Measurements from ENCODE around the gene CDKAL1. TPM values are rescaled to one million over a fixed set of nuclear protein-coding genes. Genes with fewer than 3 reads are reported as not detected.
"Not testable (repeated sequence)": the region's sequence is repeated elsewhere in the genome, so short reads cannot be mapped to it uniquely, and the experiment has no call there.

The CDKAL1 gene
- total and polyA plus RNA-seq, 4 donors = 3.0 to 21.7 (median 9.4) TPM

GRCh38 chr6:20594299-20594853 lies 60.1 kb downstream of the CDKAL1 start:
- intact Hi-C loops (cut with DNase I); H3K27ac ChIP-seq (ENCODE audit: low read depth in 1 of 2, low read length in 2 of 2); H3K27me3 ChIP-seq (ENCODE audit: control insufficient read depth in 1 of 2, insufficient read depth in 2 of 2, low read length in 1 of 2); H3K36me3 ChIP-seq (ENCODE audit: control insufficient read depth in 1 of 2, insufficient read depth in 2 of 2, low read length in 1 of 2); H3K9me3 ChIP-seq (ENCODE audit: control insufficient read depth, low read length); H3K4me3 ChIP-seq (ENCODE audit: low read length in 2 of 2); ATAC-seq (ENCODE audit: low FRiP score); DNase-seq; H3K4me1 ChIP-seq (ENCODE audit: control insufficient read depth in 1 of 2, insufficient read depth in 2 of 2, low read length in 2 of 2): not testable (repeated sequence)
- WGBS, 2 donors = 96 to 97% methylated on average over 6 to 7 of the region's 7 CpGs

- ATAC-seq (ENCODE audit: low FRiP score) (no peak), DNase-seq (no peak)
- H3K36me3 ChIP-seq (ENCODE audit: control insufficient read depth in 1 of 2, insufficient read depth in 2 of 2, low read length in 1 of 2) = peaks cover 0 to 1% of the 10 kb centered on the region in 2 donors
- H3K27me3 ChIP-seq (ENCODE audit: control insufficient read depth in 1 of 2, insufficient read depth in 2 of 2, low read length in 1 of 2) = no peaks in the 10 kb centered on the region
- no peaks in the 10 kb centered on the region for H3K4me1 ChIP-seq (ENCODE audit: control insufficient read depth in 1 of 2, insufficient read depth in 2 of 2, low read length in 2 of 2)
- no peaks in the 10 kb centered on the region for H3K9me3 ChIP-seq (ENCODE audit: control insufficient read depth, low read length)
- no peak overlapping the region for H3K4me3 ChIP-seq (ENCODE audit: low read length in 2 of 2)
- intact Hi-C loops (cut with DNase I) = no loop called here
- H3K27ac ChIP-seq (ENCODE audit: low read depth in 1 of 2, low read length in 2 of 2) = no peak overlapping the region
- WGBS, 2 donors = 30 to 95% methylated on average over 3 of the region's 3 CpGs
Measured at GRCh38 chr6:20599302-20600051, 65.2 kb downstream of the CDKAL1 start.

DNA sequence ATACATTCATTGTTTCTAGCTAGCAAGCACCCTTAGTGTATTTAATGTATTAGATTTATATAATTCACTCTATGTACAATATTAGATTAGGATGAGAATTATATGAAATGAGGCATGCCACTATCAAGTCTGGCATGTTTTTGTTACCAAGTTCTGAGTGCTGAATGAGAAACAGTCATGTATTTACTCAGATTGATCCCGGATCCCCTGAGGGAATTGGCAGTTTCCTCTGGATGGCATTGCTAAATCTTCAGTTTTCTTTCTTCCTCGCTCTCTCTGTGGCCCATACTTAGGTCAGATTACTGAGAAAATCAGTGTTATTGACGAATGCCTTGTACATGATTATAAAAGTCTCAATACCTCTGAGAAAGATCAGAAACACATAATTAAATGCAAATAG lies 66.6 kb downstream of the CDKAL1 start:
- no peak overlapping the region for H3K27ac ChIP-seq (ENCODE audit: low read depth in 1 of 2, low read length in 2 of 2)
- no peaks in the 10 kb centered on the region for H3K9me3 ChIP-seq (ENCODE audit: control insufficient read depth, low read length)
- intact Hi-C loops (cut with DNase I) = no loop called here
- no peak for ATAC-seq (ENCODE audit: low FRiP score)
- no peaks in the 10 kb centered on the region for H3K4me1 ChIP-seq (ENCODE audit: control insufficient read depth in 1 of 2, insufficient read depth in 2 of 2, low read length in 2 of 2)
- no peaks in the 10 kb centered on the region for H3K27me3 ChIP-seq (ENCODE audit: control insufficient read depth in 1 of 2, insufficient read depth in 2 of 2, low read length in 1 of 2)
- DNase-seq = no peak
- no peak overlapping the region for H3K4me3 ChIP-seq (ENCODE audit: low read length in 2 of 2)
- peaks cover 0 to 1% of the 10 kb centered on the region in 2 donors for H3K36me3 ChIP-seq (ENCODE audit: control insufficient read depth in 1 of 2, insufficient read depth in 2 of 2, low read length in 1 of 2)
- WGBS, 2 donors = 91 to 96% methylated on average over 3 of the region's 3 CpGs

DNA sequence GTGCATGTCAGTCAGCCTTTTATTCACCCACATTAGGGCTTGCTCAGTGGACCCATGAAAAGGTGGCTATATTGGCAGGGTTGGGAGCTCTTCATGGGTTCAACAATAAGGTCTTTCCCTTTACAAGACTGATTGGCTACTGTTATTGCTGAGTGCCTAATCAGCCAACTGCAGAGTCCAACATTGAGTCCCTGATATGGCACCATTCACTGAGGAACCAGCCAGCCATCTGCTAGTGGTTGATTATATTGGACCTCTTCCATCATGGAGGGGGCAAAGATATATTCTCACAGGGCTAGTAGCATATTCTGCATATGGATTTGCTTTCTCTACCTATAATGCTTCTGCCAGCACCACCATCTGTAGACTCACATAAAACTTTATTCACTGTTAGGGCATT lies 69.9 kb downstream of the CDKAL1 start:
- Histone ChIP-seq H3K4me1 (ENCODE audit: control insufficient read depth in 1 of 2, insufficient read depth in 2 of 2, low read length in 2 of 2) (no peaks in the 10 kb centered on the region), H3K4me3 (ENCODE audit: low read length in 2 of 2) (no peak overlapping the region), H3K9me3 (ENCODE audit: control insufficient read depth, low read length) (no peaks in the 10 kb centered on the region), H3K27ac (ENCODE audit: low read depth in 1 of 2, low read length in 2 of 2) (no peak overlapping the region), H3K36me3 (ENCODE audit: control insufficient read depth in 1 of 2, insufficient read depth in 2 of 2, low read length in 1 of 2) (peaks cover 0 to 1% of the 10 kb centered on the region in 2 donors), H3K27me3 (ENCODE audit: control insufficient read depth in 1 of 2, insufficient read depth in 2 of 2, low read length in 1 of 2) (no peaks in the 10 kb centered on the region)
- DNase-seq = no peak
- intact Hi-C loops (cut with DNase I) = no loop called here
- no peak for ATAC-seq (ENCODE audit: low FRiP score)

DNA sequence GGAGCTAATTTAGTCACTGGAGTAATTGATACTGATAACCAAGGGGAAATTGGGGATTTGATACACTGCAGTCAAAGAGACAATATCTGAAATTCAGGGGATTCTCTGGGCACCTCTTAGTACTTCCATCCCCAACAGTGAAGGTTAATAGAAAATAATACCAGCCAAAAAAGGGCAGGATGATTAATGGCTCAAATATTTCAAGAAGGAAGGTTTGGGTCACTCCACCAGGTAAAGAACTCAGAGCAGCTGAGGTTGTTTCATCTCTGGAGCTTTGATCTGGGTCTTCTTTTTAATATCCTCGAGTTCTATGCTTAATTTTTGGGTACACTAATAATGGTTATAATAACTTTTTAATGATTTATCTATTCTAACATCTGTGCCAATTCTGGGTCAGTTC lies 70.8 kb downstream of the CDKAL1 start:
- peaks cover 0 to 1% of the 10 kb centered on the region in 2 donors for H3K36me3 ChIP-seq (ENCODE audit: control insufficient read depth in 1 of 2, insufficient read depth in 2 of 2, low read length in 1 of 2)
- H3K9me3 ChIP-seq (ENCODE audit: control insufficient read depth, low read length) = no peaks in the 10 kb centered on the region
- no peak overlapping the region for H3K4me3 ChIP-seq (ENCODE audit: low read length in 2 of 2)
- ATAC-seq (ENCODE audit: low FRiP score) (no peak), DNase-seq (no peak)
- 84 to 86% methylated on average over 1 of the region's 1 CpG for WGBS, 2 donors
- H3K27ac ChIP-seq (ENCODE audit: low read depth in 1 of 2, low read length in 2 of 2) = no peak overlapping the region
- no peaks in the 10 kb centered on the region for H3K27me3 ChIP-seq (ENCODE audit: control insufficient read depth in 1 of 2, insufficient read depth in 2 of 2, low read length in 1 of 2)
- intact Hi-C loops (cut with DNase I) = no loop called here
- no peaks in the 10 kb centered on the region for H3K4me1 ChIP-seq (ENCODE audit: control insufficient read depth in 1 of 2, insufficient read depth in 2 of 2, low read length in 2 of 2)

DNA sequence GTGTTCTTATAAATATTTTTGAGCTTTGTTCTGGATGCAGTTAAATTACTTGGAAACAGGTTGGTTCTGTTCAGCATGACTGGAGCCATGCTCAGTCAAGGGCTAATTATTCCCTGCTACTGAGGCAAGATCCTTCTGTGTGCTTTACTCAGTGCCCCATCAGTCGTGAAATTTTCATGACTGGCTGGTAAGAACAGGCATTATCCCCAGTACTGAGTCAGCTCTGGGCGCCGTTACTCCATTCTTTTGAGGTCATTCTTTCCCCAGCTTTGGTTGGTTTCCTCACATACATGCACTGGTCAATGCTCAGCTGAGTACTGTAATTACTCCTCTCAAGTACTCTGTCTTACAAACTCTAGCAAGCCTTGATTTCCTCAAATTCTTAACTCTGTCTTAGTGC lies 71.3 kb downstream of the CDKAL1 start:
- Histone ChIP-seq H3K27me3 (ENCODE audit: control insufficient read depth in 1 of 2, insufficient read depth in 2 of 2, low read length in 1 of 2) (no peaks in the 10 kb centered on the region), H3K9me3 (ENCODE audit: control insufficient read depth, low read length) (no peaks in the 10 kb centered on the region), H3K36me3 (ENCODE audit: control insufficient read depth in 1 of 2, insufficient read depth in 2 of 2, low read length in 1 of 2) (peaks cover 0 to 1% of the 10 kb centered on the region in 2 donors), H3K27ac (ENCODE audit: low read depth in 1 of 2, low read length in 2 of 2) (no peak overlapping the region), H3K4me1 (ENCODE audit: control insufficient read depth in 1 of 2, insufficient read depth in 2 of 2, low read length in 2 of 2) (no peaks in the 10 kb centered on the region), H3K4me3 (ENCODE audit: low read length in 2 of 2) (no peak overlapping the region)
- ATAC-seq (ENCODE audit: low FRiP score) = no peak
- intact Hi-C loops (cut with DNase I) = no loop called here
- WGBS, 2 donors = 85 to 91% methylated on average over 3 of the region's 3 CpGs
- DNase-seq = no peak

DNA sequence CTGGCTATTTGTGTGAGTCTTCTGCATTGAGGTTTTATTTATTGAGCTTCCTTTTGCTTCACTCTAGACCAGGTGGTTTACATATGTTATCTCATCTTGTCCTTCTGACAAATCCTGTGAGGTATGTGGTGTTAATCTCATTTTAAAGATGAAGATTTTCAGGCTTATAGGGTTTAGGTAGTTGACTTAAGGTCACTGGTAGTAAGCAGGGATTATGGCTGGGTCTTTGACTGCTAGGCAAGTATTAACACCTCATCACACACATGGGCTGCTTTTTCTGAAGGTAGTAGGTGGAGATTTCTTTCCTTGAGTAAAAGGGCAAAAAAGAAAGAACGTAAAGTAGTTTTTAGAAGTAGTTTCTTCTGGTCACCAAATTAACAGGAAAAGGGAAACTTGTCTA lies 72.6 kb downstream of the CDKAL1 start:
- ATAC-seq (ENCODE audit: low FRiP score) (no peak), DNase-seq (no peak)
- 97 to 100% methylated on average over 1 of the region's 1 CpG for WGBS, 2 donors
- H3K36me3 ChIP-seq (ENCODE audit: control insufficient read depth in 1 of 2, insufficient read depth in 2 of 2, low read length in 1 of 2) = peaks cover 0 to 1% of the 10 kb centered on the region in 2 donors
- intact Hi-C loops (cut with DNase I) = no loop called here
- H3K4me3 ChIP-seq (ENCODE audit: low read length in 2 of 2) = no peak overlapping the region
- no peaks in the 10 kb centered on the region for H3K27me3 ChIP-seq (ENCODE audit: control insufficient read depth in 1 of 2, insufficient read depth in 2 of 2, low read length in 1 of 2)
- no peaks in the 10 kb centered on the region for H3K9me3 ChIP-seq (ENCODE audit: control insufficient read depth, low read length)
- H3K27ac ChIP-seq (ENCODE audit: low read depth in 1 of 2, low read length in 2 of 2) = no peak overlapping the region
- no peaks in the 10 kb centered on the region for H3K4me1 ChIP-seq (ENCODE audit: control insufficient read depth in 1 of 2, insufficient read depth in 2 of 2, low read length in 2 of 2)

DNA sequence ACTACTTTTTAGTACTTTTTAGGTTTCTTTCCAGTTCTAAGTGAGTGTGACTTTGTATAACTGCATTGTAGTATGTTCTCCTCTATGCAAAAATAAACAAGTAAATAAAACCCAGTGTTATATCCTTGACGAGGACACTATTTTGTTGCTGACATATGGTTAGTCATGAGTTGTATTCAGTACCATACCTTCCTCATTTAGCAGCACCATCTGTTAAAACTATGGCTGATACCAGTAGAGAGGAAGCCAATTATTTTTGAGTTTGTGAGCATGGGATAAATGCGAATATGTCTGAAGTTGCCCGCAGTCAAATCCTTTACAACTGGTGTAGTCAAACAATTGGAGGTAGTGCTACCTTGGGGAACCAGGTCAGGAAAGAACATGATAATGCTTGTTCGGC lies 74.1 kb downstream of the CDKAL1 start:
- WGBS, 2 donors = 93 to 94% methylated on average over 4 of the region's 4 CpGs
- ATAC-seq (ENCODE audit: low FRiP score) (no peak), DNase-seq (no peak)
- Histone ChIP-seq H3K4me3 (ENCODE audit: low read length in 2 of 2) (no peak overlapping the region), H3K36me3 (ENCODE audit: control insufficient read depth in 1 of 2, insufficient read depth in 2 of 2, low read length in 1 of 2) (peaks cover 0 to 1% of the 10 kb centered on the region in 2 donors), H3K4me1 (ENCODE audit: control insufficient read depth in 1 of 2, insufficient read depth in 2 of 2, low read length in 2 of 2) (no peaks in the 10 kb centered on the region), H3K9me3 (ENCODE audit: control insufficient read depth, low read length) (no peaks in the 10 kb centered on the region), H3K27ac (ENCODE audit: low read depth in 1 of 2, low read length in 2 of 2) (no peak overlapping the region), H3K27me3 (ENCODE audit: control insufficient read depth in 1 of 2, insufficient read depth in 2 of 2, low read length in 1 of 2) (no peaks in the 10 kb centered on the region)
- intact Hi-C loops (cut with DNase I) = no loop called here

GRCh38 chr6:20608905-20609304 lies 74.6 kb downstream of the CDKAL1 start:
- H3K9me3 ChIP-seq (ENCODE audit: control insufficient read depth, low read length) = no peaks in the 10 kb centered on the region
- no peak overlapping the region for H3K4me3 ChIP-seq (ENCODE audit: low read length in 2 of 2)
- no peaks in the 10 kb centered on the region for H3K27me3 ChIP-seq (ENCODE audit: control insufficient read depth in 1 of 2, insufficient read depth in 2 of 2, low read length in 1 of 2)
- WGBS, 2 donors = 82% methylated on average over 2 of the region's 2 CpGs
- H3K27ac ChIP-seq (ENCODE audit: low read depth in 1 of 2, low read length in 2 of 2) = no peak overlapping the region
- no peaks in the 10 kb centered on the region for H3K36me3 ChIP-seq (ENCODE audit: control insufficient read depth in 1 of 2, insufficient read depth in 2 of 2, low read length in 1 of 2)
- intact Hi-C loops (cut with DNase I) = no loop called here
- no peak for ATAC-seq (ENCODE audit: low FRiP score)
- no peaks in the 10 kb centered on the region for H3K4me1 ChIP-seq (ENCODE audit: control insufficient read depth in 1 of 2, insufficient read depth in 2 of 2, low read length in 2 of 2)
- no peak for DNase-seq
